C4-2B (cell line): Measurements from ENCODE around the gene TWIST2.

Experiments used
- ZFX ChIP-seq: fragments of 450-650 bp; IDR thresholded peaks from 2 replicates; pipeline ENCODE4 v1.6.1; 2017
- TF ChIP-seq, protein P1 (sequence below): fragments of 450-650 bp; conservative IDR thresholded peaks from 2 replicates; pipeline ENCODE4 v1.5.1; 2017; ENCODE audit warnings: mild to moderate bottlenecking

DNA sequence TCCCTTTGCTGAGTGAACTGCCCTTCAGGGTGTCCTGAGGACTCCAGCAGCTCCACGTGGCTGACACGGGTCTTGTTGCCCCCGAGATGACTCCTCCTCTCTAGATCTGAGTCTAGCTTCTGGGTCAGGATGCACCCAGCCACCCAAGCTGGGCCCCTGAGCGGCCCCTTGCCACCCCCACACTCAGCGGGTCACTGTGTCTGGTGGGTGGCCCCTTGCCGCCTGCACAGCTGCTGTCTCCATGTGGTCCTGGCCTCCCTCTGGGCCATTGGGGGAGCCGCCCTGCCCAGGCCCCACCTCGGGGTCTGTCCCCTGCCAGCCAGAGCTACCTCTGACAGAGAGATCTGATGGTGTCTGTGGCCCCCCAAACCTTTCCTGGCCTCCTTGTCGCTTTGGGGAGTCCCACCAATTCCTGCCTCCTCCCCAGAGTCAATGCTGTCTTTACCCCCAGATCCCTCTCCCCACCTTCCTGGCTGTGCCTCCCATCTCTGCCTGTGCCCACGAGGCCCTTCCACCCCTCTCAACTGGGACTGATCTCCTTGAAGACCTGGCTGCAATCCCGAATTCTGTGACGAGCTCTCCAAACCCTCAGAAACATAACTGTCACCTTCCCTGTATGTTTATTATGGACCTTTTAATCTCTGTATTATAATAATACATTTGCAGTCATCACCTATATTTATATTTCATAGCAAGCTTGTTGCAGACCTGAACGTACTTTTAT is 46.5 kb downstream of the TWIST2 start:
- TF ChIP-seq, protein P1, sequence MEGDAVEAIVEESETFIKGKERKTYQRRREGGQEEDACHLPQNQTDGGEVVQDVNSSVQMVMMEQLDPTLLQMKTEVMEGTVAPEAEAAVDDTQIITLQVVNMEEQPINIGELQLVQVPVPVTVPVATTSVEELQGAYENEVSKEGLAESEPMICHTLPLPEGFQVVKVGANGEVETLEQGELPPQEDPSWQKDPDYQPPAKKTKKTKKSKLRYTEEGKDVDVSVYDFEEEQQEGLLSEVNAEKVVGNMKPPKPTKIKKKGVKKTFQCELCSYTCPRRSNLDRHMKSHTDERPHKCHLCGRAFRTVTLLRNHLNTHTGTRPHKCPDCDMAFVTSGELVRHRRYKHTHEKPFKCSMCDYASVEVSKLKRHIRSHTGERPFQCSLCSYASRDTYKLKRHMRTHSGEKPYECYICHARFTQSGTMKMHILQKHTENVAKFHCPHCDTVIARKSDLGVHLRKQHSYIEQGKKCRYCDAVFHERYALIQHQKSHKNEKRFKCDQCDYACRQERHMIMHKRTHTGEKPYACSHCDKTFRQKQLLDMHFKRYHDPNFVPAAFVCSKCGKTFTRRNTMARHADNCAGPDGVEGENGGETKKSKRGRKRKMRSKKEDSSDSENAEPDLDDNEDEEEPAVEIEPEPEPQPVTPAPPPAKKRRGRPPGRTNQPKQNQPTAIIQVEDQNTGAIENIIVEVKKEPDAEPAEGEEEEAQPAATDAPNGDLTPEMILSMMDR = no peak
- no peak for TF ChIP-seq ZFX
